Kidney epithelial cell (primary cell): ENCODE data around the gene EXOC3L2. TPM values are rescaled to one million over a fixed set of nuclear protein-coding genes. Genes with fewer than 3 reads are reported as not detected.
A peak's percentile ranks its signal among the peaks of the same experiment; 100 is the strongest.

Experiments
- DNase-seq: peaks from one replicate; pipeline ENCODE4 v3.0.0-alpha.2; 2010; ENCODE audit warnings: low read depth
- H3K27me3 ChIP-seq: 2 replicates; pipeline ENCODE4 v1.6.0; 2011; ENCODE audit warnings: low read length; ENCODE audit not compliant: control insufficient read depth, insufficient read depth
- H3K36me3 ChIP-seq: 2 replicates; pipeline ENCODE4 v1.5.1; 2011; ENCODE audit warnings: low read length; ENCODE audit not compliant: control insufficient read depth, insufficient read depth
- H3K4me3 ChIP-seq: 2 replicates; pipeline ENCODE4 v1.5.1; 2011; ENCODE audit warnings: low read depth, mild to moderate bottlenecking, control low read depth, low read length
- CTCF ChIP-seq: IDR thresholded peaks from 2 replicates; pipeline ENCODE4 v1.5.1; 2011; ENCODE audit warnings: mild to moderate bottlenecking, moderate library complexity, low read length, control low read depth, inconsistent platforms; ENCODE audit not compliant: insufficient read depth, poor library complexity, severe bottlenecking
- total RNA-seq: library from RNA; depleted of rRNA; stranded (reverse); fragments of >200 nt; gene quantifications from 2 replicates; pipeline ENCODE4 v1.2.3, GENCODE V29; 2015

The EXOC3L2 gene
- total RNA-seq, 1 donor from 2014 or later: not detected

GRCh38 chr19:45216667-45217066, 28.5 kb downstream of the EXOC3L2 start:
- H3K27me3 ChIP-seq: peaks cover 42% of the 10 kb centered on the region
- TF ChIP-seq CTCF: no peak

GRCh38 chr19:45215391-45216191, 29.6 kb downstream of the EXOC3L2 start:
- Histone ChIP-seq H3K36me3 (no peaks in the 10 kb centered on the region), H3K4me3 (no peak overlapping the region), H3K27me3 (peaks cover 36% of the 10 kb centered on the region)
- no peak for TF ChIP-seq CTCF
- peak; percentile 2 for DNase-seq

More at GRCh38 chr19:45216667-45217066, 28.5 kb downstream of the EXOC3L2 start:
- Histone ChIP-seq H3K4me3 (no peak overlapping the region), H3K36me3 (no peaks in the 10 kb centered on the region)
- DNase-seq: no peak

- no peaks in the 10 kb centered on the region for H3K36me3 ChIP-seq
- H3K27me3 ChIP-seq: peaks cover 24% of the 10 kb centered on the region
- DNase-seq: no peak
- H3K4me3 ChIP-seq: no peak overlapping the region
- TF ChIP-seq CTCF: no peak
These were observed 32.2 kb downstream of the EXOC3L2 start for GRCh38 chr19:45213031-45213430.

GRCh38 chr19:45211751-45212381, 33.3 kb downstream of the EXOC3L2 start:
- DNase-seq: no peak
- Histone ChIP-seq H3K4me3 (no peak overlapping the region), H3K27me3 (peaks cover 12% of the 10 kb centered on the region), H3K36me3 (no peaks in the 10 kb centered on the region)
- no peak for TF ChIP-seq CTCF

GRCh38 chr19:45206328-45206727, 38.9 kb downstream of the EXOC3L2 start:
- DNase-seq: no peak
- H3K36me3 ChIP-seq: no peaks in the 10 kb centered on the region
- H3K27me3 ChIP-seq: no peaks in the 10 kb centered on the region
- no peak for TF ChIP-seq CTCF
- no peak overlapping the region for H3K4me3 ChIP-seq
